ENCODE results near the gene RAD52.

GRCh38 chr12:967641-968040 is 18.1 kb upstream of the RAD52 start:
- TF ChIP-seq CTCF (IDR thresholded peaks at IDR 0.05), result no peak
- TF ChIP-seq EZH2 (IDR thresholded peaks at IDR 0.05; ENCODE audit: borderline replicate concordance, insufficient read depth, low read depth, low read length, poor library complexity, severe bottlenecking), result no peak
